BLaER1 treated with 17β-estradiol and CSF1 and Interleukin-3, amounts not matched to agents 10 nM and 100 nM (cell line): Measurements from ENCODE around the gene OST4.

ENCODE experiments used
- H3K27ac ChIP-seq, 11 experiments: shearing (Covaris generic); formaldehyde crosslinking; 2 replicates each; pipeline ENCODE4 v1.8.1; 2022
- H3K27me3 ChIP-seq, 11 experiments: shearing (Covaris generic); formaldehyde crosslinking; 2 replicates each; pipeline ENCODE4 v1.8.1; 2022
- H3K36me3 ChIP-seq, 11 experiments: shearing (Covaris generic); formaldehyde crosslinking; 2 replicates each; pipeline ENCODE4 v1.8.1; 2022
- H3K4me1 ChIP-seq, 10 experiments: shearing (Covaris generic); formaldehyde crosslinking; 2 replicates each; pipeline ENCODE4 v1.8.1; 2022
- H3K4me2 ChIP-seq, 11 experiments: shearing (Covaris generic); formaldehyde crosslinking; 2 replicates each; pipeline ENCODE4 v1.8.1; 2022
- H3K4me3 ChIP-seq, 10 experiments: shearing (Covaris generic); formaldehyde crosslinking; 2 replicates each; pipeline ENCODE4 v1.8.1; 2022
- H3K9ac ChIP-seq, 11 experiments: shearing (Covaris generic); formaldehyde crosslinking; 2 replicates each; pipeline ENCODE4 v1.8.1; 2022
- H3K9me3 ChIP-seq, 11 experiments: shearing (Covaris generic); formaldehyde crosslinking; replicated peaks in 1 of 11; 2 replicates each; pipeline ENCODE4 v1.8.1; 2022
- H4K20me1 ChIP-seq, 11 experiments: shearing (Covaris generic); formaldehyde crosslinking; 2 replicates each; pipeline ENCODE4 v1.8.1; 2022
- Cebpa-rat ChIP-seq, 11 experiments: shearing (Covaris generic); IDR thresholded peaks; 2 replicates each; pipeline ENCODE4 v1.8.1; 2022

OST4 gene

GRCh38 chr2:27042985-27043634 lies 28.3 kb downstream of the OST4 start:
- peaks cover 0 to 47% (median 7%) of the 10 kb centered on the region in 11 experiments; a peak in 12 of 22 replicates for H4K20me1 ChIP-seq
- no peaks in the 10 kb centered on the region for H3K27me3 ChIP-seq
- H3K36me3 ChIP-seq = peaks cover 35 to 53% (median 47%) of the 10 kb centered on the region in 11 experiments
- no peak overlapping the region for H3K4me2 ChIP-seq
- H3K9me3 ChIP-seq = no peaks in the 10 kb centered on the region
- no peak overlapping the region for H3K4me3 ChIP-seq
- peaks cover 19 to 41% (median 27%) of the 10 kb centered on the region in 10 experiments for H3K4me1 ChIP-seq
- H3K9ac ChIP-seq = no peak overlapping the region
- TF ChIP-seq Cebpa-rat (IDR thresholded peaks at IDR 0.05) = no peak
- H3K27ac ChIP-seq = no peak overlapping the region

DNA sequence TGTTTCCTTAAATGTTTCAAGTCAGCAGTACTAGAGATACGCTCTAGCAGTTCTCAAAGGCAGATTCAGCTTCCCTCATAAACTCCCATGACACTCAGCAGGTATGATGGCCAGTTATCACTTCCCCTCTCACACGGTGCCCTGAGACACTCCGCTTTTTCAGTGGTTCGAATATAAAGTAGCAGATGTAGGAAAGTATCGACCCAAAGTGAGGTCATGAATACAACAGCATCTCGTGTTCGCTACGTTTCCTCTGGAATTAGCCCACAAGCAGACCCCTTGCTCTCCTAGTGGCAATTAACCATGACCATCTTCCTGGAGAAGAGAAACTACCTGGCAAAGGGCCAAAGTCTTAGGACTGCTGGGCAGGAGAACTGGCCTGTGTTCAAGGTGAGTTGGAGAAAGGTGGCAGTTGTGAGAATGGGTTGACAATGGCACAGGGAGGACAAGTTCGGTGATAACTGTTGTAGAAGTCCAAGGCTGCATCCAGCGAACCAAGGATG lies 29.2 kb downstream of the OST4 start:
- peak overlapping the region; percentile 38 to 70 (median 54); a peak in 20 of 22 replicates for H3K4me2 ChIP-seq
- H4K20me1 ChIP-seq = peaks cover 0 to 56% (median 10%) of the 10 kb centered on the region in 11 experiments; a peak in 12 of 22 replicates
- H3K4me1 ChIP-seq = peaks cover 22 to 41% (median 29%) of the 10 kb centered on the region in 10 experiments
- no peaks in the 10 kb centered on the region for H3K9me3 ChIP-seq
- TF ChIP-seq Cebpa-rat (IDR thresholded peaks at IDR 0.05) = no peak
- H3K9ac ChIP-seq = no peak overlapping the region
- H3K4me3 ChIP-seq = no peak overlapping the region
- H3K27ac ChIP-seq = peak overlapping the region in 4 of 11 experiments; percentile 27 to 36 (median 34); a peak in 4 of 22 replicates
- H3K27me3 ChIP-seq = no peaks in the 10 kb centered on the region
- H3K36me3 ChIP-seq = peaks cover 44 to 62% (median 56%) of the 10 kb centered on the region in 11 experiments

GRCh38 chr2:27041752-27042151 lies 29.7 kb downstream of the OST4 start:
- Histone ChIP-seq H3K4me2 (peak overlapping the region; percentile 38 to 70 (median 54)), H3K4me3 (no peak overlapping the region), H3K27me3 (no peaks in the 10 kb centered on the region), H3K9ac (peak overlapping the region in 4 of 11 experiments; percentile 7 to 18 (median 12); a peak in 5 of 22 replicates), H4K20me1 (peaks cover 0 to 61% (median 10%) of the 10 kb centered on the region in 11 experiments; a peak in 12 of 22 replicates), H3K27ac (peak overlapping the region in 6 of 11 experiments; percentile 17 to 40 (median 34); a peak in 8 of 22 replicates), H3K9me3 (no peaks in the 10 kb centered on the region), H3K4me1 (peaks cover 26 to 41% (median 34%) of the 10 kb centered on the region in 10 experiments), H3K36me3 (peaks cover 49 to 66% (median 60%) of the 10 kb centered on the region in 11 experiments)
- no peak for TF ChIP-seq Cebpa-rat (IDR thresholded peaks at IDR 0.05)

DNA sequence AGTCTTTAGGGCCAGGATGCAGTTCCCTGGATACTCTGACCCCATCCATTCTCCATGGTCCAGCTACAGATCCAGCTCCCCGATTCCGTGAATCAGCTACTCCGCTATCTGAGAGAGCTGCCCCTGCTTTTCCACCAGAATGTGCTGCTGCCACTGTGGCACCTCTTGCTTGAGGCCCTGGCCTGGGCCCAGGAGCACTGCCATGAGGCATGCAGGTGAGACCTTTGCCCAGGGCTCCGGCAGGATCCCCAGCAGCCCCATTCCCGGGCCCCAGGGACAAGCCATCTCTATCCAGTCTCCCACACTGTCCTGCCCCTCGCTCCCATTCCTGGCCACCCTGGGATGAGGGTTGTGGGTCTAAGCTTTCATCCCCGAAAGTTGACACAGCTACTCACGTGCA lies 31.2 kb downstream of the OST4 start:
- no peak overlapping the region for H3K4me3 ChIP-seq
- H3K4me2 ChIP-seq = peak overlapping the region in 6 of 11 experiments; percentile 42 to 70 (median 63); a peak in 9 of 22 replicates
- no peak for TF ChIP-seq Cebpa-rat (IDR thresholded peaks at IDR 0.05)
- H3K4me1 ChIP-seq = peaks cover 28 to 45% (median 37%) of the 10 kb centered on the region in 10 experiments
- H3K27me3 ChIP-seq = no peaks in the 10 kb centered on the region
- H4K20me1 ChIP-seq = peaks cover 0 to 76% (median 20%) of the 10 kb centered on the region in 11 experiments; a peak in 12 of 22 replicates
- H3K36me3 ChIP-seq = peaks cover 63 to 81% (median 75%) of the 10 kb centered on the region in 11 experiments
- H3K9ac ChIP-seq = peak overlapping the region in 1 of 11 experiments; percentile 29; a peak in 2 of 22 replicates
- no peaks in the 10 kb centered on the region for H3K9me3 ChIP-seq
- H3K27ac ChIP-seq = no peak overlapping the region

DNA sequence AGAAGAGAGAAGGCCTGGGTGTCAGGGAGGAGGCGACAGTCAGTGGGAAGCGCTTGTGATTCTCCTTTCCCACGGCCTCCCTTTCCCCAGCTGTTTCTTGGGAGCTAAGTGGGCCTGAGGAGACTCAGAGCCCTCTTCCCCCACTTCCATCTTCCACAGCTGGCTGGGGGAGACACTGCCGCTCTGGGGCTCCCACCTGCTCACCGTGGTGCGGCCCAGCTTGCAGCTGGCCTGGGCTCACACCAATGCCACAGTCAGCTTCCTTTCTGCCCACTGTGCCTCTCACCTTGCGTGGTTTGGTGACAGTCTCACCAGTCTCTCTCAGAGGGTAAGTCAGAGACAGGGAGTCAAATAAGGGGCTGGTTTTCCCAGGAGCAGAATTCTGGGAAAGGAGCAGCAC lies 31.6 kb downstream of the OST4 start:
- Histone ChIP-seq H3K36me3 (peaks cover 67 to 85% (median 79%) of the 10 kb centered on the region in 11 experiments), H3K4me3 (no peak overlapping the region), H3K4me1 (peaks cover 29 to 49% (median 38%) of the 10 kb centered on the region in 10 experiments), H4K20me1 (peaks cover 0 to 80% (median 20%) of the 10 kb centered on the region in 11 experiments; a peak in 12 of 22 replicates), H3K9me3 (no peaks in the 10 kb centered on the region), H3K27ac (no peak overlapping the region), H3K4me2 (peak overlapping the region in 4 of 11 experiments; percentile 22 to 66 (median 61); a peak in 3 of 22 replicates), H3K9ac (peak overlapping the region in 1 of 11 experiments; percentile 29; a peak in 1 of 22 replicates), H3K27me3 (no peaks in the 10 kb centered on the region)
- TF ChIP-seq Cebpa-rat (IDR thresholded peaks at IDR 0.05) = no peak

- Histone ChIP-seq H3K4me1 (peaks cover 32 to 54% (median 41%) of the 10 kb centered on the region in 10 experiments), H3K27me3 (no peaks in the 10 kb centered on the region), H3K9me3 (no peaks in the 10 kb centered on the region), H3K9ac (0 out of 22 replicates have a peak overlapping the region, but pooled peaks of 1 of the 11 experiments have one; percentile 10), H3K4me3 (no peak overlapping the region), H3K36me3 (peaks cover 68 to 89% (median 81%) of the 10 kb centered on the region in 11 experiments), H4K20me1 (peaks cover 0 to 83% (median 20%) of the 10 kb centered on the region in 11 experiments; a peak in 12 of 22 replicates), H3K4me2 (peak overlapping the region in 2 of 11 experiments; percentile 22 to 66; a peak in 2 of 22 replicates), H3K27ac (no peak overlapping the region)
- TF ChIP-seq Cebpa-rat (IDR thresholded peaks at IDR 0.05) = no peak
Measured at GRCh38 chr2:27039426-27039825, 32.0 kb downstream of the OST4 start.

GRCh38 chr2:27038631-27039339 lies 32.7 kb downstream of the OST4 start:
- no peak for TF ChIP-seq Cebpa-rat (IDR thresholded peaks at IDR 0.05)
- no peak overlapping the region for H3K9ac ChIP-seq

GRCh38 chr2:27038012-27038411 lies 33.4 kb downstream of the OST4 start:
- no peak for TF ChIP-seq Cebpa-rat (IDR thresholded peaks at IDR 0.05)
- H3K27me3 ChIP-seq = no peaks in the 10 kb centered on the region
- H3K4me3 ChIP-seq = no peak overlapping the region
- no peak overlapping the region for H3K4me2 ChIP-seq
- no peaks in the 10 kb centered on the region for H3K9me3 ChIP-seq
- H3K9ac ChIP-seq = peak overlapping the region in 4 of 11 experiments; percentile 18 to 46 (median 20); a peak in 4 of 22 replicates
- peaks cover 44 to 64% (median 53%) of the 10 kb centered on the region in 10 experiments for H3K4me1 ChIP-seq
- peaks cover 68 to 89% (median 77%) of the 10 kb centered on the region in 11 experiments for H3K36me3 ChIP-seq
- H4K20me1 ChIP-seq = peaks cover 0 to 93% (median 26%) of the 10 kb centered on the region in 11 experiments; a peak in 14 of 22 replicates
- H3K27ac ChIP-seq = no peak overlapping the region

More at GRCh38 chr2:27038631-27039339, 32.7 kb downstream of the OST4 start:
- peaks cover 68 to 94% (median 82%) of the 10 kb centered on the region in 11 experiments for H3K36me3 ChIP-seq
- H3K27me3 ChIP-seq = no peaks in the 10 kb centered on the region
- H3K4me1 ChIP-seq = peaks cover 38 to 60% (median 47%) of the 10 kb centered on the region in 10 experiments
- H3K4me2 ChIP-seq = no peak overlapping the region
- H3K27ac ChIP-seq = no peak overlapping the region
- no peaks in the 10 kb centered on the region for H3K9me3 ChIP-seq
- no peak overlapping the region for H3K4me3 ChIP-seq
- peaks cover 0 to 89% (median 23%) of the 10 kb centered on the region in 11 experiments; a peak in 14 of 22 replicates for H4K20me1 ChIP-seq
